Measurements from ENCODE around the gene TMF1.
A peak's percentile ranks its signal among the peaks of the same experiment; 100 is the strongest.

DNA sequence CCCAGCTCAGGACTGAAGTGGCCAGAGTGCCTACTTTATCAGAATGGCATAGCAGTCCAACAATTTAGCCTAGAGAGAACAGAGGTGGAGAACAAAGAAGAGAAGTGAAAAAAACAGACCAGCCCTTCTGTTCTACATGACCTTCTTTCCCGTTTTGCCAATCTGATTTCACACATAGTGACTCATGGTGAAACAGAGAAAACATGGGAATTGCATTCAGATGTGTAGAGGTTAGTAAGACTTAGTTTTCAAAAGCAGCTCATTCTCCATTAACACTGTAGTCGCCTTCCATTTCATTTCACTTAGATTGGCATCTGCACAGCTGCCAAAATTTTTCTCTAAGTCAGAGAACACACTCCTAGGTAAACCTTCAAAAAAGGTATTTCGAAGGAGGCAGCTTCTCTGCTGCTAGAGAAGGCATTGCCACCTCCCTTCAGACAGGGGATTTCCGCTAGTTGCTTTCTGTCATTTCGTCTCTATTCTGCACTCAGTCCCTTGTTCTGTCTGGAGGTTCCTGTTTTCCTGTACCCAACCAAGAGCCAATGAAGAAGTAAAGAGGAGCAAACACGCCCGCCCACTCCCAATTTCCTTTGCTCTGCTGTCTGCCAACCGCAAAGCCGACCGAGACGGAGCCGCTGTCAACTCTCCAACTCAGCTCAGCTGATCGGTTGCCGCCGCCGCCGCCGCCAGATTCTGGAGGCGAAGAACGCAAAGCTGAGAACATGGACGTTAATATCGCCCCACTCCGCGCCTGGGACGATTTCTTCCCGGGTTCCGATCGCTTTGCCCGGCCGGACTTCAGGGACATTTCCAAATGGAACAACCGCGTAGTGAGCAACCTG lies 32.4 kb upstream of the TMF1 start, which contains the start of gene ARL6IP5:
- peak; percentile 65 for TF ChIP-seq POLR2A (IDR thresholded peaks at IDR 0.05)
- TF ChIP-seq, protein P1, sequence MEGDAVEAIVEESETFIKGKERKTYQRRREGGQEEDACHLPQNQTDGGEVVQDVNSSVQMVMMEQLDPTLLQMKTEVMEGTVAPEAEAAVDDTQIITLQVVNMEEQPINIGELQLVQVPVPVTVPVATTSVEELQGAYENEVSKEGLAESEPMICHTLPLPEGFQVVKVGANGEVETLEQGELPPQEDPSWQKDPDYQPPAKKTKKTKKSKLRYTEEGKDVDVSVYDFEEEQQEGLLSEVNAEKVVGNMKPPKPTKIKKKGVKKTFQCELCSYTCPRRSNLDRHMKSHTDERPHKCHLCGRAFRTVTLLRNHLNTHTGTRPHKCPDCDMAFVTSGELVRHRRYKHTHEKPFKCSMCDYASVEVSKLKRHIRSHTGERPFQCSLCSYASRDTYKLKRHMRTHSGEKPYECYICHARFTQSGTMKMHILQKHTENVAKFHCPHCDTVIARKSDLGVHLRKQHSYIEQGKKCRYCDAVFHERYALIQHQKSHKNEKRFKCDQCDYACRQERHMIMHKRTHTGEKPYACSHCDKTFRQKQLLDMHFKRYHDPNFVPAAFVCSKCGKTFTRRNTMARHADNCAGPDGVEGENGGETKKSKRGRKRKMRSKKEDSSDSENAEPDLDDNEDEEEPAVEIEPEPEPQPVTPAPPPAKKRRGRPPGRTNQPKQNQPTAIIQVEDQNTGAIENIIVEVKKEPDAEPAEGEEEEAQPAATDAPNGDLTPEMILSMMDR (IDR thresholded peaks at IDR 0.05) = no peak
